B cell (primary cell): ENCODE data around the gene SLC24A4. TPM values are rescaled to one million over a fixed set of nuclear protein-coding genes. Genes with fewer than 3 reads are reported as not detected.

ENCODE experiments used
- ATAC-seq: fragments of 200-7000 bp; cut with Tn5 transposase; one replicate; pipeline ENCODE4 v1.10.0; 2021; ENCODE audit warnings: low read depth, mild to moderate bottlenecking, moderate number of reproducible peaks, moderate library complexity
- CTCF ChIA-PET: fragments of 350-600 bp; sonication (Branson Sonifier 250); formaldehyde crosslinking; loops from one replicate; lab custom pipeline; 2021; ENCODE audit warnings: antibody characterized with exemption, inconsistent platforms; lab: Charles Lee
- POLR2A ChIA-PET: fragments of 350-600 bp; sonication (Branson Sonifier 250); formaldehyde crosslinking; loops from one replicate; lab custom pipeline; 2021; ENCODE audit warnings: antibody characterized with exemption; lab: Charles Lee
- DNase-seq: peaks from one replicate; pipeline ENCODE4 v3.0.0; 2013
- H2AFZ ChIP-seq: 2 replicates; pipeline ENCODE4 v1.6.1; 2012; ENCODE audit warnings: mild to moderate bottlenecking, low read depth, low read length; ENCODE audit not compliant: insufficient read depth, poor library complexity, severe bottlenecking
- H3K27ac ChIP-seq, 2 donors: 1 replicate in 1 of 2; 2 replicates in 1 of 2; pipeline ENCODE4 v1.5.1; 2012 to 2013; ENCODE audit warnings: low read length in 2 of 2, mild to moderate bottlenecking in 2 of 2, moderate library complexity in 1 of 2
- H3K27me3 ChIP-seq, 4 experiments: fragments of 200-600 bp in 1 of 4; sonication (generic) in 1 of 4; replicated peaks in 1 of 4; 1 replicate in 2 of 4; 2 replicates in 2 of 4; pipeline versions ENCODE4 v1.6.1 to v1.7.0; 2013 to 2016; ENCODE audit warnings: low read length in 3 of 4, mild to moderate bottlenecking in 2 of 4, mixed read lengths in 1 of 4, moderate library complexity in 1 of 4; ENCODE audit not compliant: insufficient read depth in 4 of 4, control insufficient read depth in 3 of 4; ENCODE audit errors: control extremely low read depth in 1 of 4
- H3K36me3 ChIP-seq, 2 experiments: replicated peaks in 1 of 2; 1 replicate in 1 of 2; 2 replicates in 1 of 2; pipeline versions ENCODE4 v1.6.1 to v1.7.1; 2013; ENCODE audit warnings: low read length in 1 of 2; ENCODE audit not compliant: insufficient read depth in 2 of 2, control insufficient read depth in 1 of 2; ENCODE audit errors: control extremely low read depth in 1 of 2, extremely low read depth in 1 of 2
- H3K4me1 ChIP-seq, 2 donors: fragments of 200-600 bp in 1 of 2; sonication (generic) in 1 of 2; 1 replicate in 1 of 2; 2 replicates in 1 of 2; pipeline versions ENCODE4 v1.5.1 to v1.6.1; 2013 to 2017; ENCODE audit warnings: low read length in 2 of 2; ENCODE audit not compliant: control insufficient read depth in 2 of 2, insufficient read depth in 2 of 2
- H3K4me2 ChIP-seq: replicated peaks from 2 replicates; pipeline ENCODE3; 2012; ENCODE audit warnings: mild to moderate bottlenecking, low read depth, low read length; ENCODE audit not compliant: poor library complexity, severe bottlenecking
- H3K4me3 ChIP-seq, 5 experiments: fragments of 200-600 bp in 1 of 5; sonication (generic) in 1 of 5; 1 replicate in 3 of 5; 2 replicates in 2 of 5; pipeline versions ENCODE4 v1.5.1 to v1.7.0; 2011 to 2016; ENCODE audit warnings: low read length in 4 of 5, mild to moderate bottlenecking in 4 of 5, low read depth in 2 of 5, control low read depth in 1 of 5, moderate library complexity in 1 of 5; ENCODE audit not compliant: insufficient read depth in 1 of 5; ENCODE audit errors: control extremely low read depth in 1 of 5, extremely low read depth in 1 of 5
- H3K79me2 ChIP-seq: fragments of 200-600 bp; sonication (generic); one replicate; pipeline ENCODE4 v1.6.0; 2016; ENCODE audit warnings: low read length; ENCODE audit not compliant: control insufficient read depth, insufficient read depth
- H3K9ac ChIP-seq: fragments of 200-600 bp; sonication (generic); 2 replicates; pipeline ENCODE4 v1.6.1; 2017; ENCODE audit warnings: mild to moderate bottlenecking, low read length, moderate library complexity
- H3K9me3 ChIP-seq, 3 donors: one replicate each; pipeline versions ENCODE4 v1.6.1 to v1.7.1; 2013; ENCODE audit warnings: low read length in 2 of 3; ENCODE audit not compliant: control insufficient read depth in 2 of 3, insufficient read depth in 1 of 3; ENCODE audit errors: control extremely low read depth in 1 of 3
- H4K20me1 ChIP-seq: 2 replicates; pipeline ENCODE4 v1.6.0; 2012; ENCODE audit warnings: mild to moderate bottlenecking, low read length; ENCODE audit not compliant: insufficient read depth, control insufficient read depth, poor library complexity, severe bottlenecking
- H3K27ac Mint-ChIP-seq: one replicate; pipeline ENCODE4 v1.8.0; 2021; ENCODE audit warnings: mixed read lengths
- H3K27me3 Mint-ChIP-seq: one replicate; pipeline ENCODE4 v1.8.0; 2021; ENCODE audit warnings: mixed read lengths
- H3K4me1 Mint-ChIP-seq: one replicate; pipeline ENCODE4 v1.8.0; 2021; ENCODE audit warnings: mixed read lengths
- H3K4me3 Mint-ChIP-seq: one replicate; pipeline ENCODE4 v1.8.0; 2021; ENCODE audit warnings: mixed read lengths
- H3K9me3 Mint-ChIP-seq: one replicate; pipeline ENCODE4 v1.8.0; 2022; ENCODE audit warnings: mixed read lengths; ENCODE audit not compliant: insufficient read depth
- CTCF ChIP-seq: fragments of 200-600 bp; IDR thresholded peaks from one replicate; pipeline ENCODE4 v1.8.0; 2022; ENCODE audit warnings: antibody characterized with exemption, mild to moderate bottlenecking
- EZH2 ChIP-seq: IDR thresholded peaks from 2 replicates; pipeline ENCODE4 v1.6.1; 2012; ENCODE audit warnings: borderline replicate concordance, low read depth, mild to moderate bottlenecking, moderate library complexity, low read length; ENCODE audit not compliant: insufficient read depth, poor library complexity, severe bottlenecking
- WGBS: methylation state at CpG from one replicate; pipeline ENCODE4 v1.1.5; 2013; ENCODE audit warnings: missing lambda C conversion rate; ENCODE audit not compliant: insufficient coverage; 5-methylcytosine and 5-hydroxymethylcytosine counted together
- intact Hi-C: fragments of 100-400 bp; cut with micrococcal nuclease; formaldehyde crosslinking; loops from one replicate; pipeline ENCODE4 v1.10.0; 2022
- polyA plus RNA-seq: library from polyadenylated mRNA; depleted of rRNA; stranded (reverse); fragments of >200 nt; gene quantifications from 2 replicates; pipeline ENCODE4 v1.2.3, GENCODE V29; 2012
- total RNA-seq, 2 donors: library from RNA; stranded (reverse); fragments of 120-200 nt in 1 of 2; gene quantifications; 1 replicate in 1 of 2; 2 replicates in 1 of 2; pipeline versions ENCODE4 v1.2.3 to v1.2.4, GENCODE V29; 2013 to 2022

SLC24A4 gene
- total and polyA plus RNA-seq, 2 donors (not counting 1 experiment from before 2014, with no cell fraction given) = 0.19 TPM; not detected in 1

- POLR2A ChIA-PET = interaction anchor here (0.6 to 0.7 kb wide), 2 partner anchors 48 to 236 kb away, joined by 3 to 12 read pairs; no protein-coding TSS in a partner anchor
- H3K27me3 Mint-ChIP-seq = no peaks in the 10 kb centered on the region
Measured at GRCh38 chr14:92531106-92531873, 208.3 kb downstream of the SLC24A4 start.

More at GRCh38 chr14:92531106-92531873, 208.3 kb downstream of the SLC24A4 start:
- H3K9me3 Mint-ChIP-seq = no peaks in the 10 kb centered on the region
- ATAC-seq (peak; percentile 89), DNase-seq (peak; percentile 63)
- Histone ChIP-seq H2AFZ (no peak overlapping the region), H3K4me2 (peak overlapping the region; percentile 33), H4K20me1 (peaks cover 17% of the 10 kb centered on the region), H3K4me1 (peaks cover 20 to 32% of the 10 kb centered on the region in 2 donors), H3K27me3 (no peaks in the 10 kb centered on the region), H3K9me3 (no peaks in the 10 kb centered on the region), H3K36me3 (no peaks in the 10 kb centered on the region), H3K27ac (peak overlapping the region; percentile 15 to 61), H3K4me3 (no peak overlapping the region), H3K79me2 (peaks cover 32% of the 10 kb centered on the region), H3K9ac (no peak overlapping the region)
- WGBS = 53% methylated on average over 15 of the region's 16 CpGs
- H3K4me1 Mint-ChIP-seq = peaks cover 44% of the 10 kb centered on the region
- peak overlapping the region; percentile 35 for H3K4me3 Mint-ChIP-seq
- H3K27ac Mint-ChIP-seq = peak overlapping the region; percentile 80
- CTCF ChIA-PET = no interaction called here
- no peak for TF ChIP-seq CTCF
- no peak for TF ChIP-seq EZH2
- intact Hi-C loops = loop anchor here (1.0 kb wide), 1 partner anchor 24 kb away; no protein-coding TSS in a partner anchor
